Hippocampal formation (tissue), 2 donors: ENCODE results near the gene ABCB9.

Experiments
- DNase-seq, 2 donors: peaks; one replicate each; lab custom pipeline; 2025; lab: John Stamatoyannopoulos, UW

The ABCB9 gene

DNA sequence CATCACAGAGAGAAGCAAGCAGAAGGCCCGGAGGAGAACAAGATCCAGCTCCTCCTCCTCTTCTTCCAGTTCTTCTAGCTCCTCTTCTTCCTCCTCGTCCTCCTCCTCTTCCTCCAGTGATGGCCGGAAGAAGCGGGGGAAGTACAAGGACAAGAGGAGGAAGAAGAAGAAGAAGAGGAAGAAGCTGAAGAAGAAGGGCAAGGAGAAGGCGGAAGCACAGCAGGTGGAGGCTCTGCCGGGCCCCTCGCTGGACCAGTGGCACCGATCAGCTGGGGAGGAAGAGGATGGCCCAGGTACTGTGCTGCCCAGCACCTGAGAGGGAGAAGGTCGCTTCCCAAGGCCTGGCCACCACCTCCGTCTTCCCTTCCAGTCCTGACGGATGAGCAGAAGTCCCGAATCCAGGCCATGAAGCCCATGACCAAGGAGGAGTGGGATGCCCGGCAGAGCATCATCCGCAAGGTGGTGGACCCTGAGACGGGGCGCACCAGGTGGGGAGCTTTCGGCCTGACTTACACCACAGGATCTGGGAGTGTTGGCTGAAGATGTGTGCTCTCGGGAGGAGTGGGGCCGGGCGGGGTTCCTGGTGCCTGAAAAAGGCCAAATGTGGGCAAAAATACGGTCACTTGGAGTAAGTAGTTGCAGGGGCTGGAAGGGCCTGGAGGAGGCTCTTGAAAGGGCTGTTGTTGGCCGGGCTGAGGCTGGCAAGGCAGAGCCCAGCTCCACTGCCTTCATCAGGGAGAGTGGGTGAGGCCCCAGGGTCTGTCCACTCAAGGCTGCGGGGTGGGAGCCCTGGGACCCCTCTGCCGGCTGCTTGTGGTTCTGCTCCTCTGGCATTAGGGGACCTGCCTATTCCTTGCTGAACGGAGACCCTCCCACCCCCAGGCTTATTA is 15.6 kb upstream of the ABCB9 start:
- DNase-seq = no peak

DNA sequence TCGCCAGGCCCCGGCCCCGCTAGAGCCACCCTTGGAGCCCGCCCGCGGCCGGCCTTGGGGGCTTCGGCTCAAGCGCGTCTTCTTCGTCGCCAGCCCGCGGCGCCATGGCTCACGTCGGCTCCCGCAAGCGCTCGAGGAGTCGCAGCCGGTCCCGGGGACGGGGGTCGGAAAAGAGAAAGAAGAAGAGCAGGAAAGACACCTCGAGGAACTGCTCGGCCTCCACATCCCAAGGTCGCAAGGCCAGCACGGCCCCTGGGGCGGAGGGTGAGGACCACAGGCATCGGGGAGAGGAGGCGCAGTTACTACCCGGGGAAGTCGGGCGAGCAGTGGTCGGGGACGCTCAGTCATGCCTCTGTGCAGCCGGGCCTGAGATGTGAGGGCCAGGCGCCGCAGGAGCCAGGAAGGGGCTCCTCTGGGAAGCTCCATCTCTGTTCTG is 14.8 kb upstream of the ABCB9 start:
- no peak for DNase-seq

DNA sequence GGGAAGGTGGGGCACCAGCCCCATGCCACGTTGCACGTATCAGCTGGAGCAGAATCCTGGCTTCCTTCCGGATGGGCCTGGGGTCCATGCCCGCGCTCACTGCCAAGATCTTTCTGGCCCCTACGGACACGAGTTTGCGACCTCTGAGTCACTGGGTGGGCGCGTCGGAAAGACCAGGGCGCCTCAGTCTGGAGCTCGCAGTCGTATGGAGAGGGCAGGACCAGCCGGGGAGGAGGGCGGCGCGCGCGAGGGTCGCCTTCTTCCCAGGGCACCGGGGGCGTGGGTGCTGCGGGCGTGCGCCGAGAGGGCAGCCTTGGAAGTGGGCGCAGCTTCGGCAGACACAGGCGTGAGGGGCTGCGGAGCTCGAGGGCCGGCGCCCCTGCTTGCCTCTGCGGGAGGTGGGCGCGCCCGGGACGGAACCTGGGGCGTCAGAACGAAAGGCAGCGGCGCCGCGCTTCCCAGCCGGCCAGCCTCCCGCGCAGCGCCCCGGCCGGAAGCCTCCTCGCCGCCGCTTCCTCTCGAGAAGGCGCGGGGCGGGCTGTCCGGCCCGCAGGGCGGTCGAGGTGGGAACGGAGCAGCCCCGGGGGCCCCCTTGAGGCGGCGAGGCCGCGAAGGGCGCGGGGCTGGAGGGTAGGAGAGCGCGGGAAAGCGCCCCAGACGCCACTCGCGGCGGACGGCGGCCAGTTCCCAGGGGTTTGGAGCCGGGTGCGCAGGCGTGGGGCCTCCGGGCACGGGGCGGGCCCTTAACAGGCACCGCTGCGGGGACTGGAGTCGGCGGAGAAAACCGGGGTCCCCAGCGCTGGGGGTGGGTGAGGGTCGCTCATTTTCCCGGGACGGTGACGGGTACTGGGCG is 14.1 kb upstream of the ABCB9 start, which contains the start of gene ARL6IP4:
TSS of gene ARL6IP4 (plus strand) at position 499 of the 853 bp plus-strand sequence. CDS start 459 bp downstream, outside the sequence.
- peak; percentile 39 to 61 for DNase-seq

DNA sequence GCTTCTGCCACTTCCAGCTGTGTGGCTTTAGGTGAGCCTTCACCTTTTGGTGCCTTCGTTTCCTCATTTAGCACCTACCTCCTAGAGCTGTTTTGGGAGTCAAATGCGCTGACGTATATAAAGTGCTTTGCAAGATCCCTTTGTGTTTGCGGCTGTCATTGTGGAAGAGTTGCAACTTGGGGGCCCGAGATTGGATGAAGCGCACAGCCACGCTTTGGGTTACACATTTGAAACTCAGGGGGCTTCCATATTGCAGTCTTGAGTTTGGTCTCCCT is 13.6 kb upstream of the ABCB9 start:
- DNase-seq = no peak

DNA sequence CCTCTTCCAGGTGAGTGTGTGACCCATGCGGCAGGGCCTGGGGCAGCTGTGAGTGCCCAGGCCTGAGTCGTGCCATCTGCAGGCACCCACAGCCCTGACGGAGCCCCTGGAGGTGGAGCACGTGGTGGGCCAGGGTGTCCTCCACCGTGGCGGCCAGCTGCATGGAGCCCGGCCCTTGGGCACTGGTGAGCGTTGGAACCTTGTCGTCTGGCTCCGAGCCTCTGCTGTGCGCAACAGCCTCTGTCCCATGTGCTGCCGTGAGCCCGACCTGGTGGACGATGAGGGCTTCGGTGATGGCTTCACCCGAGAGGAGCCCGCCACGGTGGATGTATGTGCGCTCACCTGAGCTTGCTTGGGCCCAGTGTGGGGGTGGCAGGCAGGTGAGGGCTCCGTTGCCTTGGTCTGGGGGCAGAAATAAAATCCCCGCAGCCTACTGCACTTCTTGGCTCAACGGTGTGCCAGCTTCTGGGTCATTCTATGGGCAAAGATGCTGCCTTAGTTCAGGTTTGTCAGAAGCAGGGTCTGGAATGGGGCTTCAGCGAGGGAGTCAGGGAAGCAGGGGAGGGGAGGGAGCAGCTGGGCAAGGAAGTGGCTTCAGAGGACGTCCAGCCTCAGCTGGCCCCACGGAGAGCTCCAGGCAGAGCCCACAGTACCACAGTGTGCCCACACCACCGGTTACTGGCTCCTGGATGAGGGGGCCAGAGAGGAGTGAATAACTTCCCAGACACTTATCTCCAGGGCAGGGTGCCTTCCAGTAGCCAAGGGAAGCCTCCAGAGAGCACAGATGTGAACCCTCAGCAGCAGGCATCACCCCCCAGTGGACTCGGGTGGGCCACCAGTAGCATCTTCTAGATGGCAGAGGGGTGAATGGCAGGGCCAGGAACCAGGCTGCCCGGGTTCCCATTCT is 13.0 kb upstream of the ABCB9 start:
- no peak for DNase-seq

DNA sequence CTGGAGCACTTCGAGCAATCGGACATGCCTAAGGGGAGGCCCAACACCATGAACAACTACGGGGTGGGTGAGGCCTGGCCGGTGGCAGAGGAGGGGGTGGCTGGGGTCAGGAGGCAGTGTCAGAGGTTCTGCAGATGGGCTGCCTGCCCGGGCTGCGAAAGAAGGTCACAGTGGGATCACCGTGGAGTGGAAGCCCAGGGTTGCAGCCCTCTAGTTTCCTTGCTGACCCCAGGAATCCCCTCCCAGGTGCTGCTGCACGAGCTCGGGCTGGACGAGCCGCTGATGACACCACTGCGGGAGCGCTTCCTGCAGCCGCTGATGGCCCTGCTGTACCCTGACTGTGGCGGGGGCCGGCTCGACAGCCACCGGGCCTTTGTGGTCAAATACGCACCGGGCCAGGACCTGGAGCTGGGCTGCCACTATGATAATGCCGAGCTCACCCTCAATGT is 12.3 kb upstream of the ABCB9 start:
- DNase-seq = no peak

DNA sequence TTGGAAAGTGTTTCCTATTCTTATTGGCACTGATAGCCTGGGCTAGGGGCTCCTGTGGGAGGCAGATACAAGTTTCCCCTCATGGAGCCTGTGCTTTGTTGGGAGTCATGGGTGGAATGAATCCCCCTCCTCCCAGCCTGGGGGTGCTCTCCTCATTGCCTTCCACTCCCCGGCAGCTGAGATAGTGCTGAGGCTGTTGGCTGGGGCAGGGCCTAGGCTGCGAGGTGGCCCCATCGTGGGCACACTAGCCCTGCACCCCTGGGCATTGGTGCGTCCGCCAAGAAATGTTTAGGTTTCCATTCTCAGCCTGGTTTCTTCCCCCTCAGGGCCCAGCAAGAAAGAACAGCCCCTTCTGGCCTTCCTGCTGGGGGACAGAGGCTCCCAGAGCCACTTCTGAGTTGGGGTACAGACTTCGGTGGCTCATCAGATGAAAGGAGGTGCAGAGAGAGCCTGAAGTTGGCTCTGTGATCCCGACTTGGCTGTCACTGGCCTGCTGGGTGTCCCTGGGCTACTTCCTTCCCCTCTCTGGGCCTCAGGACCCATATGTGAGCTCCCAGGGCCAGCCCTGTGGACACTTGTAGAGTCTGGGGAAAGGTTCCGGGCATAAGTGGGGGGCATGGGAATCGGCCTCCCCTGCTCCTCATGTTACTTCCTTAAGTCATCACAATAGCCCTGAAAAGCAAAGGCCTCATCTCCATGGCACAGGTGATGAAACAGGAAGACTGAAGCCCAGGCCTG is 11.6 kb upstream of the ABCB9 start:
- no peak for DNase-seq

DNA sequence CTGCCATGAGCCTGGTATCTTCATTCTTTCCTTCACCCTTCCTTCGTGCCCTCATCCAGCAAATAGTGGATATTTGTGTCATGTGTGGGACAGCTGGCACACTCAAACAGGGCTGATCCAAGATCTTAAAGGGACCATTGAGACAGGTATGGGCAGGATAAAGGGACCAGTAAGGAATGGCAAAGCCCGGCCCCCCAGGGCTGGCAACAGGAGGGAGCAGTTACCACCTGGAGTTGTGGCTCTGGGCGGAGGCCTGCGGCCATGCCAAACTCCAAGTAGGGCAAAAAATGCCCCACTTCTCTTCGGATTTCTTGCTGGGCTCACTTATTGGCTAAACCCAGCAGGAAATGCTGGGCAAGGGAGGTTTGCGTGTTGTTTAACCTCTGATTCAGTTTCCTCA is 10.9 kb upstream of the ABCB9 start:
- DNase-seq = no peak

DNA sequence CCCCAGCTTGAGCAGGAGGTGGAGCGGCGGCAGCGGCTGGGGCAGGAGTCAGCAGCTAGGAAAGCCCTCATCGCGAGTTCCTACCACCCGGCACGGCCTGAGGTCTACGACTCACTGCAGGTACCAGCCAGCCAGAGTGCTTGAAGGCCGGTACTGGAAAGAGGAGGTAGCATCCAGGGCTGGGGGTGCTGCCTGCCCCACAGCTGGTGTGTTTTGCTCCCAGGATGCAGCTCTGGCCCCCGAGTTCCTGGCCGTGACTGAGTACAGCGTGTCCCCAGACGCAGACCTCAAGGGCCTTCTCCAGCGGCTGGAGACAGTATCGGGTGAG is 10.3 kb upstream of the ABCB9 start:
- no peak for DNase-seq

DNA sequence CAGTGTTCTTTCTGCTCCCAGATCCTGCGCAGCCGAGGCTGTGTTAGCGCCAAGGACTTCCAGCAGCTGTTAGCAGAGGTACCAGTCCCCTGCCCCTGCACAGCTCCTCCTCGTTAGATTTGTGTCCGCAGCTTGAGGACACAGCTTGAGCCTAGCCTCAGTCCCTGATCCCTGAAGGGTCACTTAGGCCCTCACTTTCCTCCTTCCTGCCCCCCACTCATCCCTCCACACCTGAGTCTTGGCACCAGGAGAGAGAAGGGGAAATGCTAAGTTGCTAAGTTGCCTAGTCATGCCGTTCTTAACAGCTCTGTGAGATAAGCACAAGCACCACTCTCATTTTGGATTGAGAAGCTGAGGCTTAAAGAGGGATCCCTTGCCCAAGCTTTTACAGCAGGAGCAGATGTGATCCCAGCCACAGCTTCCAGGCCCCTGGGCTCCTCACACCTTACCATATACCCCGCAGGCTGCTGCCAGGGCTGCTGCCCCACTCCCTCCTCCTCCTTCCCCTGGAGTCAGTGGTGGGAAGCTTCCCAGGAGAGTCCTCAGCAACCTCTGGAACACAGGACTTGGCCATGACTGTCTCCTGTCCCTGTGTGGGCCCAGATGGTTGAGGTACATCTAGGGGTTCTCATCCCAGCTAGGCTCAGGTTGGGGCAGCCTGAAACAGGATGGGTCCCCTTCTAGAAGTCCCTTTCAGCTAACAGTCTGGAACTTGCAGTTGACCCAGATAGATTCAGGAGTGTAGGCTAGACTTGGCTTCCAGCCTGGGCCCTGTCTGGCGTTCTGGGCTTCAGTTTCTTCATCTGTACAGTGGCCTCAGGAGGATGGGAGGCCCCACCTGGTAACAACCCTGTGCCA is 9.8 kb upstream of the ABCB9 start:
- no peak for DNase-seq

DNA sequence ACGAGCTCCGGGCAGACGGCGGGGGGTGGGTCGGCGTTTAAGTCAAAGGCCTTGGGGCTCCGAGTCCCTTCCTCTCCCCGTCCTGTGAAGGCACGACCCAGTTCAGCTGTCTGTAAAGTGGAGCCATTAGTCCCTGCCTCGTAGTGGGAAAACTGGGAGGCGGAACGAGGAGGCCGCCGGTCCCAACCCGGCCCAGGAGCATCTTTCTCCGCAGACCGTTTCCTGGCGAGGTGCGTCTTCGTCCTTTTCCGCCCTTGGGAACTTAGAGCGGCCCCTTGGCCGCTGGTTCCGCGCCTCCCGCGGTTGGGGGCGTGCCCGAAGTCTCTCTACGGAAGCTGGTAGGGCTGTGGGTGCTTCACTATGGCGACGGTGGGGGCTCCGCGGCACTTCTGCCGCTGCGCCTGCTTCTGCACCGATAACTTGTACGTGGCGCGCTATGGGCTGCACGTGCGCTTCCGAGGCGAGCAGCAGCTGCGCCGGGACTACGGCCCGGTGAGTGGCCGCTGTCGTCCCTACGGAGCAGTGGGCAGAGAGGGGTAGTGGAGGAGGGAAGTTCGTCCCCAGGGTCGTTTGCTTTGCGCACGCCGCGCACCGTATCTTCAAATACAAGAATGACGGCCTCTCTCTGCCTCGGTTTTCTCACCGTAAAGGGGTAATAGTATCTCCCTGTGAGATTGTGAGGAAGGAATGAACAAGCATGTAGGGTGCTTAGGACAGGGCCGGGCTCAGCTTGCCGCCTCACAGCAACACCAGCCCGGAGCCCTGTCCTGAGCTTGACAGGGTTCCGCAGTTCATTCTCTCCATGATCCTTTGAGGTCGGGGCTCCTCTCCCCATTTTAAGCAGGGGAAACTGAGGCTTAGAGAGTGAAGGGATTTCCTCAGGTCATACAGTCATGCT is 8.9 kb upstream of the ABCB9 start, which contains the start of gene OGFOD2:
TSS of gene OGFOD2 (plus strand) at position 353 of the 898 bp plus-strand sequence. CDS start at position 361, 8 bp downstream.
- DNase-seq = peak; percentile 85 to 88

DNA sequence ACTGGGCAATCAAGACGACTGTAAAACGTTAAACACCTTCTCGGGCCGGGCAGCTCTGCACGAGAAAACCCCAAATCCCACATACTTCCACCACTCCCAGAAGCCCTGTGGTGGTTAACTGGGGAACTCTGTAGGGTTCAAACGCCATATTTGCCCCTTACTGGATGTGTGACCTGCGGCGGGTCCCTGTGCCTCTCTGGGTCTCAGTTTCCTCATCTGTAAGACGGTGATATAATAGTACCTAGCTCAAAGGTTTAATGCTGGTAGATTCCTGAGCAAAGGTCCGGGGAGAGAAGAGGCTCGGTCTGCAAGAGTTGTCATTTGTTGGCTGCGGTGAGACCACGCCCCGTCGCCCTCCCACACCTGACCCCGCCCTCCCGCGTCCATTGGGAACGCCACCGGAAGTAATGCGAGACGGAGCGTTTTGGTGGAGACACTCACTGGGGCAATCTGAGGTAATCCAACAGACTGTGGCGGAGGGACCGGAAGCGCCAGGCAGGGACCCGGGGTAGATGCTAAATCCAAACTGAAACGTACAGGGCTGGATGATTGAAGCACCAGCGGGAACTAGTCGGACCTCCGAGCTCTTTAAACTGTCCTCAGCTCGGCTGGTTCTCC is 8.1 kb upstream of the ABCB9 start:
- peak; percentile 97 to 99 for DNase-seq

DNA sequence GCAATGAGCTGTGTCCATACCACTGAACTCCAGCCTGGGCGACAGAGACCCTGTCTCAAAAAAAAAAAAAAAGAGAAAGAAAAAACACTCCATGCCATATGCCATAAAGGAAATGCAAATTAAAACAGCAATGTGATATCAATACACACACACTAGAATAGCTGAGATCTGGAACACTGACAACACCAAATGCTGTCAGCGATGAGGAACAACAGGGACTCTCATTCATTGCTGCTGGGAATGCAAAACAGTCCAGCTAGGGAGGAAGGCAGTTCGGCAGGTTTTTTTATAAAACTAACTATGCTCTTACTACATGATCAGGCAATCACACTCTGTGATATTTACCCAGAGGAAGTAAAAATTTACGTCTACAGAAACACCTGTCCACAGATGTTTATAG is 3.4 kb upstream of the ABCB9 start:
- peak; percentile 22 to 82 for DNase-seq

DNA sequence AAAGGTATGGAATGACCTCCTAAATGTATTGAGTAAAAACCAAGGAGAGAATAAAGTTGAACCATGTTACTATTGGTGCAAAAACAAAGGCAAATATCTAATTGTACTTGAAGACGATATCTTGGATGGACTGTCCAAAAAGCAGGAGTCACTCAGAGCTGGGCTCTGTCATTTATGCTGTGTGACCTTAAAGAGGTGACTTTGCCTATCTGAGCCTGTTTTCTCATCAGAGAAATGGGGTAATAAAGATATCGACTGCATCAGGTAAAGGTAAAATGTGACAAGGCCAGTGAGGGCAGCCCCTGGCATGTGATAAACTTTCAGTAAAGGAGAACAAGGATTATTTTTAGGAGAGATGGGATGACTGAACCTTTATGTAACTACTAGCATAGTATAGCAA is 1.8 kb upstream of the ABCB9 start:
- no peak for DNase-seq

DNA sequence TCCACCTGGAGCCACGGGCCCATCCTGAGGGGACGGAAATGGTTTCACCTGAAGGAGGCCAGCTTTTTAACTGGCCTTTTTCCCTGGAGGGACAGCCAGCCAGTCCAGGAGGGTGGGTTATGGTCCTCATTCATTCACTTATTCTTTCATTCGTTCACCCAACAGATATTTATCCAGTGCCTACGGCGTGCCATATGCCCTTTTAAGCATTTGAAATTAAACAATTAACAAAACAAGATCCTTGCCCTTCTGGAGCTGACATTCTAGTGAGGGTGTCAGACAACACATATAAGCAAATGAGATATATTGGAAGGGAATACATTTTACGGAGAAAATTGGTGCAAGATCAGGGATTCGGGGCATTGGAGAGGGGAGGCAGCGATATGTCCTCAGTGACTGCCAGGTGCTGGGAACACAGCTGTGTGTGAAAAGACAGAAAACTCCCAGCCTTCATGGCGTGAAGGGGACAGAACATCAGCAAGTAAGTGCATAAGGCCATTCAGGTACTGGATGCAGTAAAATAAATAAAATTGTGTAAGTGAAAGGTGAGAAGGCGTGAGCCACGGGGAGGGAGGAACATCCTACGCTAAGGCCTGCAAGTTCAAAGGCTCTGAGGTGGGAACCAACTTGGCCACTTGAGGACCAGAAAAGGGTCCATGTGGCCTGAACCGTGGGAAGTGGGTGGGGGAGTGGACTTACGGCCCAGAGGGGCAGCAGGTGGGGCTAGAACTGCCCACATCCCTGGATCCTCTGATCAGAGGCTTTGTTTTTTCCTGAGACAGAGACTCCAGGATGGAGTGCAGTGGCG is 684 bp upstream of the ABCB9 start:
- DNase-seq = no peak

DNA sequence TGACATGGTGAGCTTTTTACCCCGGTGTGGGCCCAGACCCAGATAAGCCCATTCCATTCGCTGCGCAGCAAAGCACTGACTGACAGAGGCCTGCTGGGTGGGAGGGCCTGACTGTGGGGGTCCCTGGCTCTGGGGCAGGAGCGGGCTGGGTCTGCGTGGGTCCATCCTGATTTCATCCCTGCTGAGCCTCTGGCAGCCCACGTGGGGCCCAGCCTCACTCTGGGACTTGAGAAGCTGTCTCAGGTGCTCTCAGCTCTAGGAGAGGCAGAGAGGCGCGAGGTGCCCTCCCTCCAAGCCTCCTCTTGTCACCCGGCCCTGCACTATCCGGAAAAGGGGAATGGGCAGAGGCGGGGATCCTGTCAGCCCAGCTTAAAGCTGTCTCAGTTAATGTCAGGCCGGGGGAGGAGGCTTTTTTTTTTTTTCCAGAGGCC is 927 bp downstream of the ABCB9 start:
- DNase-seq = no peak

DNA sequence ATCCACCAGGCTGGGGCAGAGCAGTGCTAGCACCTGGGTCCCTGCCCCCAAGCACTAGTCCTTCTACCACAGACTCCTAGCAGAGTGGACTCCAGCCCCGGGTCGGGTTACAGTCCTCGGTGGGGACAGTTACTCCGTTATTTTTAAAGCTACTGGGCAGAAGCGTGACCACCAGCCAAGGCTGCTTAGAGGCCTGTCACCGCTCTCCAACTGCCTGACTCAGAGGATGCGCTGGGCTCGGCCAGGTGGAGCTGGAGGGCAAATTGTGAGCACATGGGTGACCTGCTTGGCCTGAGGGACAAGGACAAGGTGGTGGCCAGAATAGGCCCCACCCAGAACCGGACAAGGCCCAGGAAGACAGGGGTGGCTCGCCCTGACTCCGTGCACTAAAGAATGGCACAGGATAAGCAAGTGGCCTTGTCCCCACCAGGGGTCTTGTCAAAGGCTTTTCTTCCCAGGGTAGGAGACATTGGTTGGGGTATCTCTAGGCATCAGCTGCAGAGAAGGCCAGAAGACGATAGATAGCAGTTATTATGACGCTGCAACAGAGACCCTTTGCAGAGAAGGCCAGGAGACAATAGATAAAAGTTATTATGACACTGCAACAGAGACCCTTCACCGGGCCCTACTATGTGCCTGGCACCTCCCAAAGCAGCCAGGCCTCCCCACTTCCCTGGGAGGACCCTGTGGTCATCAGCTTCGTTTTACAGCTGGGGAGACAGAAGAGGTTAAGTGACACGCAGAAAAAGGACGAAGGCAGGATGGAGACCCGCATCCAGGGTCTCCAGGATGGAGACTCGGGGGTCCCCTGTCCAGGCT is 1.6 kb downstream of the ABCB9 start:
- no peak for DNase-seq
